Neural cell (in vitro differentiated cells): ENCODE data around the gene URB2. TPM values are rescaled to one million over a fixed set of nuclear protein-coding genes. Genes with fewer than 3 reads are reported as not detected.
A peak's percentile ranks its signal among the peaks of the same experiment; 100 is the strongest.

Experiments
- H2AFZ ChIP-seq: fragments of 200-600, 300-800 bp; sonication (generic), shearing (Covaris generic); 2 replicates; pipeline ENCODE4 v1.6.0; 2014; ENCODE audit warnings: low read depth, mild to moderate bottlenecking, antibody characterized with exemption, low read length, moderate library complexity
- H3F3A ChIP-seq: fragments of 200-600 bp; shearing (Covaris generic); 2 replicates; pipeline ENCODE4 v1.6.1; 2016; ENCODE audit warnings: mild to moderate bottlenecking, moderate library complexity, mixed read lengths, antibody characterized with exemption, low read length; ENCODE audit not compliant: insufficient read depth, poor library complexity, severe bottlenecking
- H3K27ac ChIP-seq: fragments of 200-600, 300-800 bp; sonication (generic), shearing (Covaris generic); 2 replicates; pipeline ENCODE4 v1.5.1; 2014; ENCODE audit warnings: mild to moderate bottlenecking, low read length, moderate library complexity
- H3K27me3 ChIP-seq: fragments of 300-800, 200-600 bp; sonication (generic), shearing (Covaris generic); 2 replicates; pipeline ENCODE4 v1.6.0; 2014; ENCODE audit warnings: mild to moderate bottlenecking, low read depth, low read length, moderate library complexity; ENCODE audit not compliant: insufficient read depth
- H3K36me3 ChIP-seq: fragments of 300-800, 200-600 bp; sonication (generic), shearing (Covaris generic); 2 replicates; pipeline ENCODE4 v1.5.1; 2014; ENCODE audit warnings: mild to moderate bottlenecking, antibody characterized with exemption, low read length, moderate library complexity; ENCODE audit not compliant: insufficient read depth
- H3K4me2 ChIP-seq: fragments of 300-800, 200-600 bp; sonication (generic), shearing (Covaris generic); 2 replicates; pipeline ENCODE4 v1.6.0; 2014; ENCODE audit warnings: mild to moderate bottlenecking, low read length
- H3K4me3 ChIP-seq: fragments of 300-800, 200-600 bp; sonication (generic), shearing (Covaris generic); 2 replicates; pipeline ENCODE4 v1.5.1; 2014; ENCODE audit warnings: mild to moderate bottlenecking, low read length, moderate library complexity
- H3K79me2 ChIP-seq: fragments of 200-600 bp; shearing (Covaris generic); replicated peaks from 2 replicates; pipeline ENCODE4 v1.6.0; 2014; ENCODE audit warnings: mild to moderate bottlenecking, low read length, moderate library complexity; ENCODE audit not compliant: insufficient read depth
- H3K9ac ChIP-seq: fragments of 300-800, 200-600 bp; sonication (generic), shearing (Covaris generic); 2 replicates; pipeline ENCODE4 v1.6.1; 2016; ENCODE audit warnings: mild to moderate bottlenecking, low read length, mixed read lengths
- H3K9me2 ChIP-seq: fragments of 200-600 bp; shearing (Covaris generic); 2 replicates; pipeline ENCODE4 v1.6.1; 2016; ENCODE audit warnings: mild to moderate bottlenecking, low read length, mixed read lengths; ENCODE audit not compliant: insufficient read depth
- H3K9me3 ChIP-seq: fragments of 200-600, 300-800 bp; sonication (generic), shearing (Covaris generic); 2 replicates; pipeline ENCODE4 v1.6.1; 2016; ENCODE audit warnings: mild to moderate bottlenecking, mixed run types, low read length, moderate library complexity, mixed read lengths
- H4K20me1 ChIP-seq: fragments of 200-600 bp; shearing (Covaris generic); 2 replicates; pipeline ENCODE4 v1.6.1; 2016; ENCODE audit warnings: mild to moderate bottlenecking, mixed run types; ENCODE audit not compliant: insufficient read depth
- CTCF ChIP-seq: fragments of 450-650 bp; IDR thresholded peaks from 2 replicates; pipeline ENCODE4 v1.5.1; 2014; ENCODE audit warnings: antibody characterized with exemption, mild to moderate bottlenecking, moderate library complexity; ENCODE audit not compliant: poor library complexity, severe bottlenecking
- EP300 ChIP-seq: fragments of 450-650 bp; conservative IDR thresholded peaks from 2 replicates; pipeline ENCODE4 v1.6.1; 2014; ENCODE audit warnings: antibody characterized with exemption, mild to moderate bottlenecking, moderate library complexity; ENCODE audit not compliant: poor library complexity, severe bottlenecking
- EZH2 ChIP-seq: fragments of 200-600, 300-800 bp; shearing (Covaris generic), sonication (generic); IDR thresholded peaks from 2 replicates; pipeline ENCODE4 v1.6.1; 2014; ENCODE audit warnings: antibody characterized with exemption, low read length, borderline replicate concordance, mild to moderate bottlenecking; ENCODE audit not compliant: insufficient read depth, poor library complexity, severe bottlenecking
- MXI1 ChIP-seq: fragments of 450-650 bp; conservative IDR thresholded peaks from 2 replicates; pipeline ENCODE4 v1.6.1; 2014; ENCODE audit warnings: antibody characterized with exemption, mild to moderate bottlenecking; ENCODE audit not compliant: poor library complexity, severe bottlenecking
- POLR2AphosphoS5 ChIP-seq: IDR thresholded peaks from 2 replicates; pipeline ENCODE4 v1.6.1; 2012
- RAD21 ChIP-seq: fragments of 450-650 bp; conservative IDR thresholded peaks from 2 replicates; pipeline ENCODE4 v1.6.1; 2014; ENCODE audit warnings: antibody characterized with exemption, mild to moderate bottlenecking, moderate library complexity
- REST ChIP-seq: IDR thresholded peaks from 2 replicates; pipeline ENCODE4 v1.6.1; 2012; ENCODE audit warnings: borderline replicate concordance
- SMC3 ChIP-seq: fragments of 450-650 bp; conservative IDR thresholded peaks from 2 replicates; pipeline ENCODE4 v1.6.1; 2014; ENCODE audit warnings: antibody characterized with exemption, mild to moderate bottlenecking, moderate library complexity; ENCODE audit not compliant: poor library complexity
- TAF1 ChIP-seq: IDR thresholded peaks from 2 replicates; pipeline ENCODE4 v1.6.1; 2012; ENCODE audit warnings: low read depth
- polyA plus RNA-seq: library from polyadenylated mRNA; depleted of rRNA; stranded (reverse); fragments of >200 nt; gene quantifications from 2 replicates; pipeline ENCODE4 v1.2.3, GENCODE V29; 2014

The URB2 gene
- polyA plus RNA-seq, 1 donor from 2014 or later, result 5.7 TPM

GRCh38 chr1:229579059-229579673 is 46.9 kb upstream of the URB2 start:
- Histone ChIP-seq H3K9me3 (no peaks in the 10 kb centered on the region), H3K4me3 (no peak overlapping the region), H3F3A (no peaks in the 10 kb centered on the region), H3K9me2 (no peaks in the 10 kb centered on the region), H3K27me3 (no peaks in the 10 kb centered on the region), H4K20me1 (no peaks in the 10 kb centered on the region), H3K36me3 (no peaks in the 10 kb centered on the region), H3K27ac (no peak overlapping the region), H3K9ac (peak overlapping the region; percentile 21), H3K79me2 (no peaks in the 10 kb centered on the region), H2AFZ (no peak overlapping the region), H3K4me2 (no peak overlapping the region)
- no peak for TF ChIP-seq SMC3
- no peak for TF ChIP-seq EZH2
- TF ChIP-seq MXI1, result no peak
- TF ChIP-seq TAF1, result no peak
- TF ChIP-seq RAD21, result no peak
- TF ChIP-seq POLR2AphosphoS5, result no peak
- no peak for TF ChIP-seq CTCF
- TF ChIP-seq REST, result no peak
- no peak for TF ChIP-seq EP300

GRCh38 chr1:229581485-229581884 is 44.6 kb upstream of the URB2 start:
- Histone ChIP-seq H3K4me3 (no peak overlapping the region), H3K4me2 (no peak overlapping the region), H3F3A (no peaks in the 10 kb centered on the region), H3K27ac (no peak overlapping the region), H3K79me2 (no peaks in the 10 kb centered on the region), H3K9ac (no peak overlapping the region), H3K36me3 (no peaks in the 10 kb centered on the region), H2AFZ (no peak overlapping the region), H3K9me3 (no peaks in the 10 kb centered on the region), H3K9me2 (no peaks in the 10 kb centered on the region), H4K20me1 (no peaks in the 10 kb centered on the region), H3K27me3 (no peaks in the 10 kb centered on the region)
- TF ChIP-seq SMC3 (no peak), EZH2 (no peak), POLR2AphosphoS5 (no peak), TAF1 (no peak), CTCF (no peak), REST (no peak), RAD21 (no peak), MXI1 (no peak)
